ENCODE data around the gene AKIRIN1.

The AKIRIN1 gene

GRCh38 chr1:39016604-39017171, 25.6 kb downstream of the AKIRIN1 start:
- no peak for ATAC-seq
- TF ChIP-seq ZNF565 (CRISPR knock-in tag; conservative IDR thresholded peaks at IDR 0.05; ENCODE audit: low read depth) = no peak
- no peak for TF ChIP-seq ZNF70 (CRISPR knock-in tag; IDR thresholded peaks at IDR 0.05)
- no peak for TF ChIP-seq OSR1 (CRISPR knock-in tag; IDR thresholded peaks at IDR 0.05)
- TF ChIP-seq ARNTL (CRISPR knock-in tag; IDR thresholded peaks at IDR 0.05; ENCODE audit: borderline replicate concordance, low read depth) = no peak
- no peak for TF ChIP-seq PATZ1 (CRISPR knock-in tag; IDR thresholded peaks at IDR 0.05; ENCODE audit: borderline replicate concordance)
- TF ChIP-seq CREB5 (CRISPR knock-in tag; IDR thresholded peaks at IDR 0.05; ENCODE audit: low read depth) = no peak
- TF ChIP-seq GLIS3 (CRISPR knock-in tag; IDR thresholded peaks at IDR 0.05) = no peak
- TF ChIP-seq ZFP3 (CRISPR knock-in tag; IDR thresholded peaks at IDR 0.05) = no peak
- no peak for TF ChIP-seq TOX (CRISPR knock-in tag; IDR thresholded peaks at IDR 0.05; ENCODE audit: borderline replicate concordance)
- TF ChIP-seq ZC3H10 (CRISPR knock-in tag; IDR thresholded peaks at IDR 0.05) = no peak
- no peak for TF ChIP-seq CSDC2 (CRISPR knock-in tag; IDR thresholded peaks at IDR 0.05)
- no peak for TF ChIP-seq ZFP30 (CRISPR knock-in tag; IDR thresholded peaks at IDR 0.05)
- no peak for TF ChIP-seq ZNF8 (CRISPR knock-in tag; IDR thresholded peaks at IDR 0.05)
- TF ChIP-seq, protein P1, sequence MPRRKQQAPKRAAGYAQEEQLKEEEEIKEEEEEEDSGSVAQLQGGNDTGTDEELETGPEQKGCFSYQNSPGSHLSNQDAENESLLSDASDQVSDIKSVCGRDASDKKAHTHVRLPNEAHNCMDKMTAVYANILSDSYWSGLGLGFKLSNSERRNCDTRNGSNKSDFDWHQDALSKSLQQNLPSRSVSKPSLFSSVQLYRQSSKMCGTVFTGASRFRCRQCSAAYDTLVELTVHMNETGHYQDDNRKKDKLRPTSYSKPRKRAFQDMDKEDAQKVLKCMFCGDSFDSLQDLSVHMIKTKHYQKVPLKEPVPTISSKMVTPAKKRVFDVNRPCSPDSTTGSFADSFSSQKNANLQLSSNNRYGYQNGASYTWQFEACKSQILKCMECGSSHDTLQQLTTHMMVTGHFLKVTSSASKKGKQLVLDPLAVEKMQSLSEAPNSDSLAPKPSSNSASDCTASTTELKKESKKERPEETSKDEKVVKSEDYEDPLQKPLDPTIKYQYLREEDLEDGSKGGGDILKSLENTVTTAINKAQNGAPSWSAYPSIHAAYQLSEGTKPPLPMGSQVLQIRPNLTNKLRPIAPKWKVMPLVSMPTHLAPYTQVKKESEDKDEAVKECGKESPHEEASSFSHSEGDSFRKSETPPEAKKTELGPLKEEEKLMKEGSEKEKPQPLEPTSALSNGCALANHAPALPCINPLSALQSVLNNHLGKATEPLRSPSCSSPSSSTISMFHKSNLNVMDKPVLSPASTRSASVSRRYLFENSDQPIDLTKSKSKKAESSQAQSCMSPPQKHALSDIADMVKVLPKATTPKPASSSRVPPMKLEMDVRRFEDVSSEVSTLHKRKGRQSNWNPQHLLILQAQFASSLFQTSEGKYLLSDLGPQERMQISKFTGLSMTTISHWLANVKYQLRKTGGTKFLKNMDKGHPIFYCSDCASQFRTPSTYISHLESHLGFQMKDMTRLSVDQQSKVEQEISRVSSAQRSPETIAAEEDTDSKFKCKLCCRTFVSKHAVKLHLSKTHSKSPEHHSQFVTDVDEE (CRISPR knock-in tag; IDR thresholded peaks at IDR 0.05) = no peak
- TF ChIP-seq SNAI2 (CRISPR knock-in tag; IDR thresholded peaks at IDR 0.05) = no peak
- no peak for TF ChIP-seq POU6F1 (CRISPR knock-in tag; IDR thresholded peaks at IDR 0.05; ENCODE audit: borderline replicate concordance, low read depth)
- TF ChIP-seq TCF4 (CRISPR knock-in tag; IDR thresholded peaks at IDR 0.05; ENCODE audit: borderline replicate concordance) = no peak

- ATAC-seq = no peak
- TF ChIP-seq ZNF70 (CRISPR knock-in tag; IDR thresholded peaks at IDR 0.05) (no peak), CSDC2 (CRISPR knock-in tag; IDR thresholded peaks at IDR 0.05) (no peak), BACH2 (CRISPR knock-in tag; IDR thresholded peaks at IDR 0.05; ENCODE audit: borderline replicate concordance) (no peak), POU6F1 (CRISPR knock-in tag; IDR thresholded peaks at IDR 0.05; ENCODE audit: borderline replicate concordance, low read depth) (no peak), ISL1 (CRISPR knock-in tag; IDR thresholded peaks at IDR 0.05) (no peak), ESRRG (CRISPR knock-in tag; IDR thresholded peaks at IDR 0.05) (no peak), SNAI2 (CRISPR knock-in tag; IDR thresholded peaks at IDR 0.05) (no peak), OSR1 (CRISPR knock-in tag; IDR thresholded peaks at IDR 0.05) (no peak), TOX (CRISPR knock-in tag; IDR thresholded peaks at IDR 0.05; ENCODE audit: borderline replicate concordance) (no peak), ZNF565 (CRISPR knock-in tag; conservative IDR thresholded peaks at IDR 0.05; ENCODE audit: low read depth) (no peak), ZFP3 (CRISPR knock-in tag; IDR thresholded peaks at IDR 0.05) (no peak), PATZ1 (CRISPR knock-in tag; IDR thresholded peaks at IDR 0.05; ENCODE audit: borderline replicate concordance) (no peak), TCF4 (CRISPR knock-in tag; IDR thresholded peaks at IDR 0.05; ENCODE audit: borderline replicate concordance) (no peak), CREB5 (CRISPR knock-in tag; IDR thresholded peaks at IDR 0.05; ENCODE audit: low read depth) (no peak), RARB (CRISPR knock-in tag; IDR thresholded peaks at IDR 0.05) (no peak), ZNF8 (CRISPR knock-in tag; IDR thresholded peaks at IDR 0.05) (no peak), ARNTL (CRISPR knock-in tag; IDR thresholded peaks at IDR 0.05; ENCODE audit: borderline replicate concordance, low read depth) (no peak)
- TF ChIP-seq, protein P1 (CRISPR knock-in tag; IDR thresholded peaks at IDR 0.05) = no peak
Measured at GRCh38 chr1:39017266-39017665, 26.2 kb downstream of the AKIRIN1 start.

Data from SK-N-SH treated with all-trans-retinoic acid at 6 μM for 48 hours (cell line).